Fibroblast of skin of left biceps (primary cell): Measurements from ENCODE around the gene NBEAL1.
A peak's percentile ranks its signal among the peaks of the same experiment; 100 is the strongest.
"Not testable (repeated sequence)": the region's sequence is repeated elsewhere in the genome, so short reads cannot be mapped to it uniquely, and the experiment has no call there.

ENCODE experiments used
- DNase-seq, 2 experiments: peaks; one replicate each; pipeline ENCODE4 v3.0.0-alpha.2; 2013; ENCODE audit warnings: low read depth in 2 of 2

NBEAL1 gene

DNA sequence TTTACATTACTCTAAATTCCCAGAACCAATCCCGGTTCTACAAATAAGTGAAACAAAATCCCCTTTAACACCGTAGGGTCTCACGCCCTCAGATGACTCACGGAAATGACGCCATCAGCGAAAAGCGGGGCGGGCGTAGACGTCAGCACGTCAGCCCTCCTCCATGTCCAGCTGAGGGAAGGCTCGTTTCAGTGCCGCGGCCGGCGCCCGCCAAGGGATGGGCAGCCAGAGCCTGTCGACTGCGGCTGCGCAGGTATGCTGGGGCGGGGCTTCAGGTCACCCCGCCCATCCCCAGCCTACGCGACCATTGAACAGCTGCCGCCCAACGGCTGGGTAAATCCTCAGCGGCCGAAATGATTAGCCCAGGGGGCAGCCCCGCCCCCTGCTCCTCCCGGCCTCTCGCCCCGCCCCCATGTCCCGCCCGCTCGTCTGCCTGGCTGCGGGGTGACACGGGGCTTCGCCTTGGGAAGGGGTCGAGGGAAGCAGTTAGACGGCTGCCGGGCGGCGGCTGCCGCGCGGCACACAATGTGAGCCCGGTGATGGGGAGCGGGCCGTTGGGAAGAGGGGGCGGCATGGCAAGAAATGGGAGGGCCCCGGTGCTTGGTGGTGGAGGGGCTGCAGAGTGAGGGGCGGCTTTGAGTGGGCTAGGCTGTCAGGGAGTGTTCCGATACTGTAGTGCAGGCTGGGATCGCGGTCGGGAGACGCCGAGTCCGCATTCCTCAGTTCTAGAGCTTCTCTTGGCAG is at the start of gene NBEAL1:
Gene NBEAL1, plus strand, starts transcription at position 420 of the 744 bp plus-strand sequence. CDS start 1,510 bp downstream, outside the sequence.
- peak; percentile 97 to 98 for DNase-seq

DNA sequence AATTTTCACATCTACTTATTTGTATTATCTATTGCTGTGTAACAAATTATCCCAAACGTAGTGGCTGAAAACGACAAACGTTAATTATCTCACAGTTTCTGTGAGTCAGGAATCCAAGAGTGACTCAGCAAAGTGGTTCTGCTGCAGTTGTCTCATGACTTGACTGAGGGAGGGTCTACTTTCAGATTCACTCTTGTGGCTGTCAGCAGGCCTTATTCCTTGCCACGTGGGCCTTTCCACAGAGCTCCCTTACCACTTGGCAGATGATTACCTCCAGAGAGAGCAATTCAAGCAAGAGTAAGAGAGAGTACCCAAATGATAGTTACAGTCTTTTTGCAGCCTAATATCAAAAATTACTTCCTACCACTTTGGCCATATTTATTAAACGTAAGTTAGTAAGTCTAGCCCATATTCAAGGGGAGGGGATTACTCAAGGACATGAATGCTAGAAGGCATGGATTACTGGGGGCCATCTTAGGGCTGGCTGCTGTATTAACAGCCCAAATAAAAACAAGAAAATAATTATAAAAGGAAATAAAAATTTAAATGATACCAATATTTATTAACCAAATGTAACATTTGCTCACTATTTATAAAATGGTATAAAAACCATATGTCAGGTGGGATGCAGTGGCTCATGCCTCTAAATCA is 48.7 kb upstream of the NBEAL1 start:
- DNase-seq, result peak; percentile 1 to 5

DNA sequence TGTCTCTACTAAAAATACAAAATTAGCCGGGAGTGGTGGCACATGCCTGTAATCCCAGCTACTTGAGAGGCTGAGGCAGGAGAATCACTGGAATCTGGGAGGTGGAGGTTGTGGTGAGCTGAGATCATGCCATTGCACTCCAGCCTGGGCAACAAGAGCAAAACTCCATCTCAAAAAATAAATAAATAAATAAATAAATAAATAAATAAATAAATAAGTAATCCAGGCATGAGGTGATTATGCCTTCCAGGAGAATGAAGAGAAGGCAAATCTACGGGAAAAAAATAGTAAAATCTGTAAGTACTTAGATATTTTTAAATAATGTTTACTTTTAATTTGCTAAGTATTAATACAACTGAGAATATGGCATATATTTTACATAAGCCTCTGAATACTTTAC is 45.3 kb upstream of the NBEAL1 start:
- not testable (repeated sequence) for DNase-seq

DNA sequence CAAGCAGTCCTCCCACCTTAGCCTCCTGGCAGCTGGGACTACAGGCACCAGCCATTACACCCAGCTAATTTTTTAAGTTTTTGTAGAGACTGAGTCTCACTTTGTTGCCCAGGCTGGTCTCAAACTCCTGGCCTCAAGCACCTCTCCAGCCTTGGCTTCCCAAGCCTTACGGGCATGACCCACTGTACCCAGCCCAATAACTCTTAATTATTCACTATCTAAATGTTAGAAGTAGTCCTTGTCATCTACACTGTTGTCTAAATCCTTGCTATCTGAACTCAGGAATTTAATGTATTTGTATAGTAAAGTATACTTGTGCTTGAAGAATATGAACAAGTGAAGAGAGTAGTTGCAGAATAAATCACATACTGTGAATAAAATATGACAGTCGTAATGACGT is 37.9 kb upstream of the NBEAL1 start:
- DNase-seq, result no peak

DNA sequence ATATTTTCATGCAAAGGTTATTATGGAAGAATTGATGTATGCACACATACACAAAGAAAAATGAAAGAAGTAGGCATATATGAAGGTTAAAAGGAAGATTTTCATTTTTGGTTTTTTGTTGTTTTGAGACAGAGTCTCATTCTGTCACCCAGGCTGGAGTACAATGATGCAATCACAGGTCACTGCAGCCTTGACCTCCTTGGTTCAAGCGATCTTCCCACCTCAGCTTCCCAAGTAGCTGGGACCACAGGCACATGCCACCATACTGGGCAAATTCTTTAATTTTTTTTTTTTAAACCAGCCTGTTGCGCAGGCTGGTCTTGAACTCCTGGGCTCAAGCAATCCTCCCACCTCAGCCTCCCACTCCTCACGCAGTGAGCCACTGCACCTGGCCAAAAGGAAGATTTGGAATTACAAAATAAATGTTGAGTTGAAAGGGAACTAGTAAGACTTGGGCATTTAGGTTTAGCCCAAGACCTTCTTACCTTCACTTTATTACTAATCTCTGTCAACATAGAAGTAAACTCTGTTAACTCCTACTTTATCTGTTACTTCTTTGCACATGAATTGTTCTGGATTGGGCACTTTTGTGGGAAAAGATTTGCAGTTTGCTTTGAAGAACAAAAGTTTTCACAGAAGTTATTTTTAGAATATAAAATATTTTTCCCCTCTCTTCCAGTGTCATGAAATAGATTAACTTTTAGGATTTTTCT is 31.7 kb upstream of the NBEAL1 start:
- no peak for DNase-seq

DNA sequence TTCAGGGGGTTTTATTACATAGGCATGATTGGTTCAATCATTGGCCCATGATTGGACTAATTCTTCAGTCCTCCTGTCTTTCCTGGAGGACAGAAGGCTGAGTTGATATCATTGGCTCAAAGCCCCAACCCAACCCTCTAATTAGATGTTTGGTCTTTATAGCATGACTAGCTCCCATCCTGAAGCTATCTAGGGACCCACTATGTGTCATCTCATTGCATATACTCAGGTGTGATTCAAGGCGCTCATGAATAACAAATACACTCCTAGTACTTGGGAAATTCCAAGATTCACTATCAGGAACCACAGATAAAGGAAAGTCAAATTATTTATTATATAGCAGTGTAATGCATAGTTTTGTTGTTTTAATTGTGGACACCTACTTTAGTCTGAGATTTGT is 24.9 kb upstream of the NBEAL1 start:
- DNase-seq, result no peak

DNA sequence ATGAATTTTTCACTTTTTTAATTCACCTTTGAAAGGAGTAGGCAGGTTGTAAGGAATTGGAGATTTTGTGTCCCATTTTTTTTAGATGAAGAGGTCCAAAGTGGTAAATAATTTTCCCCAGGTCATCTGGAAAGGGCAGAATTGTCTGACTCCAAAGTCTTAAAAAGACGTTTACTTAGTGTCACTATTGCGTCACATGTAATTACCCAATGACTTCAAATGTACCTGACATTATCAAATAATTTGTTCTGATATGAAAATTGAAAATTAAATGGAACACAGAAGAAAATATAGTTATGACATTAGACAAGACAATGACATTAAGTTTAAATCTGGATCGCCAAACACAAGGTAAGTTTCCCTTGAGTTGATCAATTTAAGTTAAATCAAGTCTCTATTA is 24.2 kb upstream of the NBEAL1 start:
- DNase-seq, result no peak

DNA sequence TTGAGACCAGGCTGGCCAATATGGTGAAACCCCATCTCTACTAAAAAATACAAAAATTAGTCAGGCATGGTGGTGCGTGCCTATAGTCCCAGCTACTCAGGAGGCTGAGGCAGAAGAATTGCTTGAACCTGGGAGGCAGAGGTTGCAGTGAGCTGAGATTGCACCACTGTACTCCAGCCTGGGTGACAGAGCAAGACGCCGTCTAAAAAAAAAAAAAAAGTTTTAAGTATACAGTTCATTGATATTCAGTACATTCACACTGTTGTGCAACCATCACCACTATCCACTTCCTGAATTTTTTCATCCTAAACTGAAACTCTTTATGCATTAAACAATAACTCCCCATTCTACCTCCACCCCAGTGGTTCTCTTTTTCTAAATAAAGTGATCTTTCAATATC is 17.6 kb upstream of the NBEAL1 start:
- DNase-seq, result not testable (repeated sequence)

DNA sequence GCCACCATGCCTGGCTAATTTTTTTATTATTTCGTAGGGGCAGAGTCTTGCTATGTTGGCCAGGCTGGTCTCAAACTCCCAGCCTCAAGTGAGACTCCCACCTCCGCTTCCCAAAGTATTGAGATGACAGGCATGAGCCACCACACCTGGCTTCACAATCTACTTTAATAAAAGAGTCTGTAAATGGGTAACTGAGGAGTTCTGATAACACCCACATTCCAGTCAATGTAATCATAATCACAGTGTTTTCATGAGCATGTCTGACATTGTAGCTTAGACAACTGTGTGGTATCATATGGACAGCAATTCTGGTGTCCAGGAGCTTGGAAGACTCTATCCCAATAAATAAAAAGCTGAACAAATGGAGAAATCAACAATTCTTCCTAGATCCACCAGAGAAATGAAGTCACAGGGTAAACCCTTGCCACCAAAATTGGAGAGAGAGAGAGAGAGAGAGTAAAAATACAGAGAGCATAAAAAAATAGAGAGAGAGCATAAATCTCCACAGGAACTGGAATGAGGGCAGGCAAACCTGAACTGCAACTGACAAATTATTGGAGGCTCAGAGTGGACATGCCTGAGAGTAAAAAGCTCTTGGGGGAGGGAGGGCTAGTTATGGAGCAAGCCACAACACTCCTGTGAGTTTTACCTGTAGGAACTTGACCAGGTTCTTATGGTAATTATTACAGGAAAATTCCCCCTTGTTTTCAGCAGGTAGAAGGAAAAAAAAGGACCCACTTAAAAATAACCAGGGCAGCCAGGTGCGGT is 12.4 kb upstream of the NBEAL1 start:
- DNase-seq, result no peak

DNA sequence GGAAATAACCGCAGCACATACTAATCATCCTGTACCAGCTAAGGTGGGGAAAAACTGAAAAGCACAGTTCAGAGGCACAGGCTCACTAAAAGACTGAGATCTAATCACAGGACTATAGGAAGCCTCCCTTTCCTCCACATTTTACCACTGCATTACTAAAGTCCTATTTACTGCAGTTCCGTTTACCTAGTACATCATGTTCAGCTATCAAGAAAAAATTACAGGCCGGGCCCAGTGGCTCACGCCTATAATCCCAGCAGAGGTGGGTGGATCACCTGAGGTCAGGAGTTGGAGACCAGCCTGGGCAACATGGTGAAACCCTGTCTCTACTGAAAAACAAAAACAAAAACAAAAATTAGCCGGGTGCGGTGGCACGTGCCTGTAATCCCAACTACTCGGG is 11.0 kb upstream of the NBEAL1 start:
- DNase-seq, result no peak

DNA sequence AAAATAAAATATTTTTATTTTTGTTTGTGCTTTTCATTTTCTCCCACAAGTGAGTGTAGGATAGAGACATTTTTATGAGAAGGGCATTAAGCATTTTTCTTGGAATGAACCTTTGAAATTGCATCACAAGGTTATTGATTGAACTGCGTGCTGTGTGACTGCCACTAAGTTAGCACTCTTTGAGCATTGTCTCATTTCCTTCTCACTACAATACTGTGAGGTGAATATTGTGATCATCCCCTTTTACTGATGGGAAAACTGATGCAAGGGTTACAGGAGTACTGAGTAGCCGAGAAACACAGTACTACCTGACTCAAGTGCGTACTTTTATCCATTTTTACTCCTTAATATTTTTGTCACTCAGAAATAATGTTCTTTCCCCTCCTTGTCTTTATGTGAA is 2.0 kb downstream of the NBEAL1 start:
- DNase-seq, result no peak

DNA sequence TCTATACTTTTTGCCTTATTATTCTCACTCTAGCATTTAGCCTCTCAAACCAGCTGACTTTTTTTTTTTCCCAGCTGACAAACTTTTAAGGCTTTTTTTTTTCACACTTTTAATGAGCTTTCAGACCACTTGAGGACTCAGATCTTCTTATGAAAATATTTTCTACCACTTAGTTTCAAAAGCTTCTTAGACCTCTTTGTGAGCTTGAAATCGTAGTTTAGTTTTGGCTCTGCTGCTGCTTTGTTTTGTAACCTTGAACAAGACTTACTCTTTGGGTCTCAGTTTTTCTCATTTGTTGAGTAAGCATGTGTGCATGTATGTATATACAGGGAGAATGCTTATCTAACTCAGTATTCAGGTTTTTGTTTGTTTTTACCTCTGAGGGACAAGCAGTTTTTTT is 3.5 kb downstream of the NBEAL1 start:
- DNase-seq, result no peak

DNA sequence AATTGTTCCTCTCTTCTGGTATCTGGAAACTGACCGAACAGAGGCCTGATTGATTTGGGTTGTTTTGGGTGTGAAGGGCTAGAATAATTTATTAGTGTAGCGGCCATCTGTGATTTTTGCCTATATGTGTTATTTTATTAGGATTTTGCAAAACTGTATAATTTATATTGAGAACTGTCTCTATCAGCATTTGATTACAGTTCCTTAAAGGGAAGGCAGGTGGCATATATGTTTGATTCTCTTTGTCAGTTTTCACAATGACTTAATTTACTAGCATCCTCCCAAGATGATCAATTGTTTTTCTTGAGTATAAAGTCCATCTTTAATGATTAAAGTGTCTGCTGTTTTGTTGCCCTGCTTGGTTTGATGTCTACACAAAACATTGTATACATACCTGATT is 4.5 kb downstream of the NBEAL1 start:
- DNase-seq, result no peak

DNA sequence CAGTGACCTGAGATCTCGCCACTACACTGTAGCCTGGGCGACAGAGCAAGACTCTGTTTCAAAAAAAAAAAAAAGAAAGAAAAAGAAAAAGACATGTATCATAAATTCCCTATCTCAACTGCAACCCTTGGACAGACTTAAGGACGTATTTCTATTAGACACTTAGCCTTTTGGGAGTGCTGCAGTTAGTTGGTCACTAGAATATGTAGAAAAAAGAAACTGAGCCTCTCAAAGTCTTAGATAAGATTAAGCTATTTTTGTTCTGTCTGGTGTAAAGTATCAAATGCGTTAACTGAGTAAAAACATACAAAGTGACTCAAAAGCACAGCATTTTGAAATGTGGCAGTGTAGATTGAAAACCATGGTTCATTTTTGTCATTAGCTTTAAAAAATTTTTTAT is 7.3 kb downstream of the NBEAL1 start:
- no peak for DNase-seq

DNA sequence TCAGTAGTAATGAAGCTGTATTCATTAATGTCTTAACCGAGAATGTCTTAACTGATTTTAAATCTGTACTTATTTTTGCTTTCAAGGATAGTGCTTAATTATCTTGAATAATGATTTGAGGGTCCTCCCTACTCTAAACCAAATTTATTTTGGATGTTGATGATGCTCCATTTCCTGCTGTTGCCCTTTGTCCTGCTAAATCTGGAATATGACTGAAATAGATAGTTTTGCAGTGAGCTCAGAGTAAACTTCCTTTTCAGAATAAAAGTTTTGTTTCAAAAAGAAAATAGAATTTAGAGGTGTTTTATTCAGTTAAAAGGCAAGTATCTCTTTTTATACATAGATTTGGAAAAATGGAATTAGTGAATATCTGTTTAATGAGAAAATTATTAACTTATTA is 8.1 kb downstream of the NBEAL1 start:
- DNase-seq, result no peak

DNA sequence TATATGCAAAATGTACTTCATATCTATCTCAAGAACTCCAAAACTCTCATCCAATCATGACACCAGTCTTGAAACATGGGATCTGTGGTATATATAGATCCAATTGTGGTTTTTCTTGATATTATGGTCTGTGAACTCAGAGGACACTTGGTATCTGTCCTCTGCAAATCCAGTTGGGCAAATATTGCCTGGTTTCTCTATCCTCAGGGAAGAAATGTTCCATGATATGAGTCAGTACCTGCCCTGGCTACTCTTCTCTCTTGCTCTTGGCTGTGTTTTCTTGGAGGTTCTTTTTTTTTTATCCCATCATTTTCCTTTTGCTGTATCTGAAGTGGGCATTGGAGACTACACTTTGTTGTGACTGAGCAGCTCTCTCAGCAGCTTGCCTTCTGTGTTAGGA is 10.9 kb downstream of the NBEAL1 start:
- DNase-seq, result no peak

DNA sequence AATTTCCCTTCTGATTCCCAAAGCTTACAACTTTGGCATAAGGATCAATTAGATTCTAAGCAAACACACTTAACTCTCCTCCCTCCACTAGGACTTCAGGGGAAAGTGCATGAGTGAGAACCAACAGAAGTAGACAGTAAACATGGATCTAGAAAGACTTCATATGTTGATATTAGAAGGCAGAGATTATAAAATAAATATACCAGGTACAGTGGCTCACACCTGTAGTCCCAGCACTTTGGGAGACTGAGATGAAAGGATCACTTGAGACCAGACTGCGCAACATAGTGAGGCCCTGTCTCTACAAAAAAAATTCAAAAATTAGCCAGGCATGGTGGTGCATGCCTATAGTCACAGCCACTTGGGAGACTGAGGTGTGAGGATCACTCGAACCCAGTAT is 15.9 kb downstream of the NBEAL1 start:
- no peak for DNase-seq

DNA sequence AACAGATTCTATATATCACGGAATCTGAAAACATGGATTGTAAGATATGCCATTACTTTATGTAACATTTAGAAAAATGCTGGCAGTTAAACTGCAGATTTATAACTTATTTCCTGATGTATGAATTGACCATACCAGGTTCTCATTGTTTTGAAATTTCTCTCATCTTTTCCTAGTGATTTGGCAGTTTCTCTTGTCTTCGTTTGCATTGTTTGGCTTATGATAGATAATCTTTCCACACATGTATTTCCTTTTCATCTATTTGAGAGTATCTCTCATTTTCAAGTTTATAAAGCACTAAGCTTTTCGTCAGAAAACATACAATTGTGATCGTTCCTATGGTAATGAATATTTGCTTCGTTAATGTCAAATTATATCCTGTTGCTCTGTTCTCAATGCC is 16.3 kb downstream of the NBEAL1 start:
- DNase-seq, result no peak

DNA sequence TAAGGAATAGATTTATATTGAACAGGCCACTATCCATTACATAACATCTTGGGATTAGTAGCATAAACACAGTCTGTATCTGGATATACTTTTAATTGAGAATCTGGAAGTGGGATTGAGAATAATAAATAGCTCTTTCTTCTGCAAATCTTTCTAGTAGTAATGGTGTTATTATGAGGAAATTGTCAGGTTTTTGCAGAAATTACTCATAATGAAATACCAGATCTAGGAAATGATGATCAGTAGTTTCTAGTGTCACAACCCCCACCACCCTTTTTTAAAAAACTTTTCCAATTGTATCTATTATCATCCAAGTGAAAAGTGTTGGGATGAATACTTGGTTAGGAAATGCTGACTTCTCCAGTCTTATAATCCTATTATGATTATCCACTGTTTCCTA is 18.7 kb downstream of the NBEAL1 start:
- no peak for DNase-seq

DNA sequence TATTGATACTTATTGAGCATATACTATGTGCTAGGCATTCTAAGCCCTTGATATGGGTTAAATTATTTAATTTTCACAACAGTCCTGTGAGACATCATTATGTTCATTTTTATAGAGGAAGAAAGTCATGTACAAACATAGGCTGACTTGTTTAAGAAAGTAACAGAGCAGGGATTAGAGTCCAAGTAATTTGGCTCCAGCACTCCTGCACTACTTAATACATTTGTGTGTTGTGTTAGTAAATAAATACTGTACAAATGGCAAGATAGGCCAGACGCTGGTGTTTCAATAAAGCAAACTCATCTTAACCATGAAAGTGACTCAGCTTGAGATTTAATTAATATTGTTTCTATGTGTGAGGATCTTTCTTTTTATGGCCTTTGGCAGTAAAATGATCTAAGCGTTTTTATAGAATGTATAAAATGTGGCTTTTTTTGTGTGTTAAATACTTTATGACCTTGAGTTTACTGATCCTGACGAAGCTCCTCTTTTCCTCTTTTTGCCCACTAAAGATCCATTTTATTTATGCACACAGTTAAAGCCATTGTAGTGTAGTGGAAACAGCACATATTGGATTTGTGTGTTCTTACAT is 21.3 kb downstream of the NBEAL1 start:
- no peak for DNase-seq

DNA sequence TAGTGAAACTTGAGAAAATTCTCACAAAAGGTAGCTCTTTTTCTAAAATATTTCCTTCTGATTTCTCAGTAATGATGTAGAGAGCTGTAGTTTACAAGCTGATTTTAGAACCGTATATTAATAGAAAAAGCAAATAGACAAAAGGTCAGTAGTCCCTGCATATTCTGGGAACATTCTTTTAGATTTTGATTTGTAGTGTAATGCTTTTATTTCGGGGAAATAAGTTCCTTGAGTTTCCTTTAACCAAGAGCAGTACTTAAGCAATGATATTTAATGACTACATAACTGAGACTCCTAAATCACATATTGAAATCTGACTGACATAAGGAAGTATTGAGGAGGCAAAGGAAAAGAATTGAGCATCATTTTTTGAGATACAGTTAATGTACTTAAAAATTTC is 22.4 kb downstream of the NBEAL1 start:
- DNase-seq, result no peak

DNA sequence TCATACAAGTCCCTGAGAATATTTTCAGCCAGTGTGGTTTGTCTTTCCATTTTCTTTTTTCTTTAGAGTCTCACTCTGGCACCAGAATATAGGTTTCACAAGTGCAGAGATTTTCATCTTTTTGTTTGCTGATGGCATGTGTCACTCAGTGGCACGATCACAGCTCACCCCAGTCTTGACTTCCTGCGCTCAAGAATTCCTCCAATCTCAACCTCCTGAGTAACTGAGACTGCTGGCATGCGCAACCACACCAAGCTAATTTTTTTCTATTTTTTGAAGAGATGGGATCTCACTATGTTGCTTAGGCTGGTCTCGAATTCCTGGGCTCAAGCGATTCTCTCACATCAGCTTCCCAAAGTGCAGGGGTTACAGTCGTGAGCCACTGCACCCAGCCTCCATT is 23.9 kb downstream of the NBEAL1 start:
- no peak for DNase-seq
